K562 (cell line): ENCODE results near the gene MAGIX. TPM values are rescaled to one million over a fixed set of nuclear protein-coding genes. Genes with fewer than 3 reads are reported as not detected.

Experiments used
- DACH1 ChIP-seq: fragments of 450-650 bp; IDR thresholded peaks from 2 replicates; pipeline ENCODE4 v1.6.1; 2018; ENCODE audit not compliant: partially characterized antibody
- FOXJ2 ChIP-seq: fragments of 200-800 bp; sonication (Bioruptor generic); IDR thresholded peaks from 2 replicates; pipeline ENCODE4 v1.6.1; 2016; ENCODE audit warnings: missing genetic modification characterization, missing compliant biosample characterization
- POLR2A ChIP-seq: fragments of 450-650 bp; conservative IDR thresholded peaks from 2 replicates; pipeline ENCODE4 v1.6.1; 2016
- RBBP5 ChIP-seq: fragments of 200-600 bp; sonication (generic); IDR thresholded peaks from 2 replicates; pipeline ENCODE4 v1.6.1; 2012; ENCODE audit warnings: borderline replicate concordance, mild to moderate bottlenecking, low read length, control low read depth, inconsistent platforms; ENCODE audit not compliant: insufficient read depth, poor library complexity, severe bottlenecking
- ZNF217 ChIP-seq: sonication (generic); formaldehyde crosslinking; IDR thresholded peaks from 2 replicates; pipeline ENCODE4 v1.8.0; 2022; ENCODE audit warnings: mild to moderate bottlenecking, missing genetic modification reagents
- polyA plus RNA-seq, 8 experiments: library from polyadenylated mRNA; depleted of rRNA in 4 of 8; stranded (reverse) in 5 of 8; unstranded in 3 of 8; fragments of >200 nt; fragmentation: Nextera tagmentation in 2 of 8; fragmentation: Illumina TruSeq in 1 of 8; extraction: Ambion mirVana in 2 of 8; extraction: Trizol in 1 of 8; gene quantifications; 2 replicates each; pipeline versions ENCODE4 v1.2.1 to v1.2.3, GENCODE V29; 2011 to 2014; ENCODE audit warnings: inconsistent platforms in 1 of 8, missing spikeins in 1 of 8
- total RNA-seq, 7 experiments: library from RNA; depleted of rRNA in 6 of 7; stranded (reverse); fragments of >200 nt in 6 of 7; fragmentation: Illumina TruSeq in 2 of 7; extraction: Trizol in 2 of 7; gene quantifications; 2 replicates each; pipeline versions ENCODE4 v1.2.1 to v1.2.3, GENCODE V29; 2011 to 2021; ENCODE audit warnings: low replicate concordance in 1 of 7
- TF ChIP-seq, protein P1 (sequence below): fragments of 450-650 bp; IDR thresholded peaks from 2 replicates; pipeline ENCODE4 v1.6.1; 2016; ENCODE audit warnings: mild to moderate bottlenecking, moderate library complexity
- TF ChIP-seq, protein P2 (sequence below): sonication (generic); formaldehyde crosslinking; IDR thresholded peaks from 2 replicates; pipeline ENCODE4 v1.8.0; 2022; ENCODE audit warnings: missing genetic modification reagents, mild to moderate bottlenecking, borderline replicate concordance
- TF ChIP-seq, protein P3 (sequence below): fragments of 450-650 bp; IDR thresholded peaks from 2 replicates; pipeline ENCODE4 v1.6.1; 2016; ENCODE audit warnings: mild to moderate bottlenecking
- TF ChIP-seq, protein P4 (sequence below): sonication (generic); formaldehyde crosslinking; IDR thresholded peaks from 2 replicates; pipeline ENCODE4 v1.8.1; 2023; ENCODE audit warnings: mild to moderate bottlenecking, missing genetic modification reagents

The MAGIX gene
- total and polyA plus RNA-seq, 9 of the 15 experiments (the other 6 are each of a cell fraction or from before 2014, with no cell fraction given): 0.08 to 3.5 (median 0.47) TPM

DNA sequence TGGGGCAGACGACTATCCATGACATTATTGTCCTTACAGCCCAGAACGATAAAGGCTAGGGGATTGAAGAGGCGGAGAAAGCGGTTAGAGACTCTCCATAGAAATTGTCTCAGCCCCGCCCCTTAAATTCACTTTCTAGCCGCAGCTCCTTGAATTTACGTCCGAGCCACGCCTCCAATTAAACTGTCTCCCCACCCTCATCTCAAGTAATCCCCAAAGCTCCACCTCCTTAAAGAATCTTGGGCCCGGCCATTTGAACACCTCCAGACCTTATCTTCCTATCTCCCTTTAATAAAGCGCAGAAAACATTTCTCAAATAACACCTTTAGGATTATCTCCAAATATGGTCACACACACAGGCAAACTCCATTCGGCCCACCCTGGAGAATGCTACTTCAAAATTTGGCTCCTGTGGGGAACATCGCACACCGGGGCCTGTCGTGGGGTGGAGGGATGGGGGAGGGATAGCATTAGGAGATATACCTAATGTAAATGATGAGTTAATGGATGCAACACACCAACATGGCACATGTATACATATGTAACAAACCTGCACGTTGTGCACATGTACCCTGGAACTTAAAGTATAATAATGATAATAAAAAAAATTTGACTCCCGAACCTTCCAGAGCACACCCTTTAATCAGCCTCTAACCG lies 7.2 kb upstream of the MAGIX start (continued):
- TF ChIP-seq, protein P1, sequence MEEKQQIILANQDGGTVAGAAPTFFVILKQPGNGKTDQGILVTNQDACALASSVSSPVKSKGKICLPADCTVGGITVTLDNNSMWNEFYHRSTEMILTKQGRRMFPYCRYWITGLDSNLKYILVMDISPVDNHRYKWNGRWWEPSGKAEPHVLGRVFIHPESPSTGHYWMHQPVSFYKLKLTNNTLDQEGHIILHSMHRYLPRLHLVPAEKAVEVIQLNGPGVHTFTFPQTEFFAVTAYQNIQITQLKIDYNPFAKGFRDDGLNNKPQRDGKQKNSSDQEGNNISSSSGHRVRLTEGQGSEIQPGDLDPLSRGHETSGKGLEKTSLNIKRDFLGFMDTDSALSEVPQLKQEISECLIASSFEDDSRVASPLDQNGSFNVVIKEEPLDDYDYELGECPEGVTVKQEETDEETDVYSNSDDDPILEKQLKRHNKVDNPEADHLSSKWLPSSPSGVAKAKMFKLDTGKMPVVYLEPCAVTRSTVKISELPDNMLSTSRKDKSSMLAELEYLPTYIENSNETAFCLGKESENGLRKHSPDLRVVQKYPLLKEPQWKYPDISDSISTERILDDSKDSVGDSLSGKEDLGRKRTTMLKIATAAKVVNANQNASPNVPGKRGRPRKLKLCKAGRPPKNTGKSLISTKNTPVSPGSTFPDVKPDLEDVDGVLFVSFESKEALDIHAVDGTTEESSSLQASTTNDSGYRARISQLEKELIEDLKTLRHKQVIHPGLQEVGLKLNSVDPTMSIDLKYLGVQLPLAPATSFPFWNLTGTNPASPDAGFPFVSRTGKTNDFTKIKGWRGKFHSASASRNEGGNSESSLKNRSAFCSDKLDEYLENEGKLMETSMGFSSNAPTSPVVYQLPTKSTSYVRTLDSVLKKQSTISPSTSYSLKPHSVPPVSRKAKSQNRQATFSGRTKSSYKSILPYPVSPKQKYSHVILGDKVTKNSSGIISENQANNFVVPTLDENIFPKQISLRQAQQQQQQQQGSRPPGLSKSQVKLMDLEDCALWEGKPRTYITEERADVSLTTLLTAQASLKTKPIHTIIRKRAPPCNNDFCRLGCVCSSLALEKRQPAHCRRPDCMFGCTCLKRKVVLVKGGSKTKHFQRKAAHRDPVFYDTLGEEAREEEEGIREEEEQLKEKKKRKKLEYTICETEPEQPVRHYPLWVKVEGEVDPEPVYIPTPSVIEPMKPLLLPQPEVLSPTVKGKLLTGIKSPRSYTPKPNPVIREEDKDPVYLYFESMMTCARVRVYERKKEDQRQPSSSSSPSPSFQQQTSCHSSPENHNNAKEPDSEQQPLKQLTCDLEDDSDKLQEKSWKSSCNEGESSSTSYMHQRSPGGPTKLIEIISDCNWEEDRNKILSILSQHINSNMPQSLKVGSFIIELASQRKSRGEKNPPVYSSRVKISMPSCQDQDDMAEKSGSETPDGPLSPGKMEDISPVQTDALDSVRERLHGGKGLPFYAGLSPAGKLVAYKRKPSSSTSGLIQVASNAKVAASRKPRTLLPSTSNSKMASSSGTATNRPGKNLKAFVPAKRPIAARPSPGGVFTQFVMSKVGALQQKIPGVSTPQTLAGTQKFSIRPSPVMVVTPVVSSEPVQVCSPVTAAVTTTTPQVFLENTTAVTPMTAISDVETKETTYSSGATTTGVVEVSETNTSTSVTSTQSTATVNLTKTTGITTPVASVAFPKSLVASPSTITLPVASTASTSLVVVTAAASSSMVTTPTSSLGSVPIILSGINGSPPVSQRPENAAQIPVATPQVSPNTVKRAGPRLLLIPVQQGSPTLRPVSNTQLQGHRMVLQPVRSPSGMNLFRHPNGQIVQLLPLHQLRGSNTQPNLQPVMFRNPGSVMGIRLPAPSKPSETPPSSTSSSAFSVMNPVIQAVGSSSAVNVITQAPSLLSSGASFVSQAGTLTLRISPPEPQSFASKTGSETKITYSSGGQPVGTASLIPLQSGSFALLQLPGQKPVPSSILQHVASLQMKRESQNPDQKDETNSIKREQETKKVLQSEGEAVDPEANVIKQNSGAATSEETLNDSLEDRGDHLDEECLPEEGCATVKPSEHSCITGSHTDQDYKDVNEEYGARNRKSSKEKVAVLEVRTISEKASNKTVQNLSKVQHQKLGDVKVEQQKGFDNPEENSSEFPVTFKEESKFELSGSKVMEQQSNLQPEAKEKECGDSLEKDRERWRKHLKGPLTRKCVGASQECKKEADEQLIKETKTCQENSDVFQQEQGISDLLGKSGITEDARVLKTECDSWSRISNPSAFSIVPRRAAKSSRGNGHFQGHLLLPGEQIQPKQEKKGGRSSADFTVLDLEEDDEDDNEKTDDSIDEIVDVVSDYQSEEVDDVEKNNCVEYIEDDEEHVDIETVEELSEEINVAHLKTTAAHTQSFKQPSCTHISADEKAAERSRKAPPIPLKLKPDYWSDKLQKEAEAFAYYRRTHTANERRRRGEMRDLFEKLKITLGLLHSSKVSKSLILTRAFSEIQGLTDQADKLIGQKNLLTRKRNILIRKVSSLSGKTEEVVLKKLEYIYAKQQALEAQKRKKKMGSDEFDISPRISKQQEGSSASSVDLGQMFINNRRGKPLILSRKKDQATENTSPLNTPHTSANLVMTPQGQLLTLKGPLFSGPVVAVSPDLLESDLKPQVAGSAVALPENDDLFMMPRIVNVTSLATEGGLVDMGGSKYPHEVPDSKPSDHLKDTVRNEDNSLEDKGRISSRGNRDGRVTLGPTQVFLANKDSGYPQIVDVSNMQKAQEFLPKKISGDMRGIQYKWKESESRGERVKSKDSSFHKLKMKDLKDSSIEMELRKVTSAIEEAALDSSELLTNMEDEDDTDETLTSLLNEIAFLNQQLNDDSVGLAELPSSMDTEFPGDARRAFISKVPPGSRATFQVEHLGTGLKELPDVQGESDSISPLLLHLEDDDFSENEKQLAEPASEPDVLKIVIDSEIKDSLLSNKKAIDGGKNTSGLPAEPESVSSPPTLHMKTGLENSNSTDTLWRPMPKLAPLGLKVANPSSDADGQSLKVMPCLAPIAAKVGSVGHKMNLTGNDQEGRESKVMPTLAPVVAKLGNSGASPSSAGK: no peak
- TF ChIP-seq, protein P2, sequence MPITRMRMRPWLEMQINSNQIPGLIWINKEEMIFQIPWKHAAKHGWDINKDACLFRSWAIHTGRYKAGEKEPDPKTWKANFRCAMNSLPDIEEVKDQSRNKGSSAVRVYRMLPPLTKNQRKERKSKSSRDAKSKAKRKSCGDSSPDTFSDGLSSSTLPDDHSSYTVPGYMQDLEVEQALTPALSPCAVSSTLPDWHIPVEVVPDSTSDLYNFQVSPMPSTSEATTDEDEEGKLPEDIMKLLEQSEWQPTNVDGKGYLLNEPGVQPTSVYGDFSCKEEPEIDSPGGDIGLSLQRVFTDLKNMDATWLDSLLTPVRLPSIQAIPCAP: no peak
- TF ChIP-seq, protein P3, sequence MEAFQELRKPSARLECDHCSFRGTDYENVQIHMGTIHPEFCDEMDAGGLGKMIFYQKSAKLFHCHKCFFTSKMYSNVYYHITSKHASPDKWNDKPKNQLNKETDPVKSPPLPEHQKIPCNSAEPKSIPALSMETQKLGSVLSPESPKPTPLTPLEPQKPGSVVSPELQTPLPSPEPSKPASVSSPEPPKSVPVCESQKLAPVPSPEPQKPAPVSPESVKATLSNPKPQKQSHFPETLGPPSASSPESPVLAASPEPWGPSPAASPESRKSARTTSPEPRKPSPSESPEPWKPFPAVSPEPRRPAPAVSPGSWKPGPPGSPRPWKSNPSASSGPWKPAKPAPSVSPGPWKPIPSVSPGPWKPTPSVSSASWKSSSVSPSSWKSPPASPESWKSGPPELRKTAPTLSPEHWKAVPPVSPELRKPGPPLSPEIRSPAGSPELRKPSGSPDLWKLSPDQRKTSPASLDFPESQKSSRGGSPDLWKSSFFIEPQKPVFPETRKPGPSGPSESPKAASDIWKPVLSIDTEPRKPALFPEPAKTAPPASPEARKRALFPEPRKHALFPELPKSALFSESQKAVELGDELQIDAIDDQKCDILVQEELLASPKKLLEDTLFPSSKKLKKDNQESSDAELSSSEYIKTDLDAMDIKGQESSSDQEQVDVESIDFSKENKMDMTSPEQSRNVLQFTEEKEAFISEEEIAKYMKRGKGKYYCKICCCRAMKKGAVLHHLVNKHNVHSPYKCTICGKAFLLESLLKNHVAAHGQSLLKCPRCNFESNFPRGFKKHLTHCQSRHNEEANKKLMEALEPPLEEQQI: no peak
- TF ChIP-seq FOXJ2 (tag): peak; percentile 16; the same call in 1 of the 2 replicates
- peak; percentile 64 for TF ChIP-seq DACH1
- TF ChIP-seq RBBP5: no peak
- TF ChIP-seq POLR2A: 0 out of 2 replicates have a peak, but pooled peaks have one; percentile 39
- TF ChIP-seq, protein P4, sequence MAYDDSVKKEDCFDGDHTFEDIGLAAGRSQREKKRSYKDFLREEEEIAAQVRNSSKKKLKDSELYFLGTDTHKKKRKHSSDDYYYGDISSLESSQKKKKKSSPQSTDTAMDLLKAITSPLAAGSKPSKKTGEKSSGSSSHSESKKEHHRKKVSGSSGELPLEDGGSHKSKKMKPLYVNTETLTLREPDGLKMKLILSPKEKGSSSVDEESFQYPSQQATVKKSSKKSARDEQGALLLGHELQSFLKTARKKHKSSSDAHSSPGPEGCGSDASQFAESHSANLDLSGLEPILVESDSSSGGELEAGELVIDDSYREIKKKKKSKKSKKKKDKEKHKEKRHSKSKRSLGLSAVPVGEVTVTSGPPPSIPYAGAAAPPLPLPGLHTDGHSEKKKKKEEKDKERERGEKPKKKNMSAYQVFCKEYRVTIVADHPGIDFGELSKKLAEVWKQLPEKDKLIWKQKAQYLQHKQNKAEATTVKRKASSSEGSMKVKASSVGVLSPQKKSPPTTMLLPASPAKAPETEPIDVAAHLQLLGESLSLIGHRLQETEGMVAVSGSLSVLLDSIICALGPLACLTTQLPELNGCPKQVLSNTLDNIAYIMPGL (CRISPR knock-in tag): no peak; the same call in 1 of the 2 replicates
- TF ChIP-seq ZNF217: no peak
